Activated T-cell treated with anti-CD3 and anti-CD28 coated beads, Interleukin-2, amount 50 U/mL, for 1 hour (primary cell): Measurements from ENCODE around the gene RFNG.

Experiments used
- DNase-seq: peaks from one replicate; pipeline ENCODE4 v3.0.0-alpha.2; 2020

RFNG gene

DNA sequence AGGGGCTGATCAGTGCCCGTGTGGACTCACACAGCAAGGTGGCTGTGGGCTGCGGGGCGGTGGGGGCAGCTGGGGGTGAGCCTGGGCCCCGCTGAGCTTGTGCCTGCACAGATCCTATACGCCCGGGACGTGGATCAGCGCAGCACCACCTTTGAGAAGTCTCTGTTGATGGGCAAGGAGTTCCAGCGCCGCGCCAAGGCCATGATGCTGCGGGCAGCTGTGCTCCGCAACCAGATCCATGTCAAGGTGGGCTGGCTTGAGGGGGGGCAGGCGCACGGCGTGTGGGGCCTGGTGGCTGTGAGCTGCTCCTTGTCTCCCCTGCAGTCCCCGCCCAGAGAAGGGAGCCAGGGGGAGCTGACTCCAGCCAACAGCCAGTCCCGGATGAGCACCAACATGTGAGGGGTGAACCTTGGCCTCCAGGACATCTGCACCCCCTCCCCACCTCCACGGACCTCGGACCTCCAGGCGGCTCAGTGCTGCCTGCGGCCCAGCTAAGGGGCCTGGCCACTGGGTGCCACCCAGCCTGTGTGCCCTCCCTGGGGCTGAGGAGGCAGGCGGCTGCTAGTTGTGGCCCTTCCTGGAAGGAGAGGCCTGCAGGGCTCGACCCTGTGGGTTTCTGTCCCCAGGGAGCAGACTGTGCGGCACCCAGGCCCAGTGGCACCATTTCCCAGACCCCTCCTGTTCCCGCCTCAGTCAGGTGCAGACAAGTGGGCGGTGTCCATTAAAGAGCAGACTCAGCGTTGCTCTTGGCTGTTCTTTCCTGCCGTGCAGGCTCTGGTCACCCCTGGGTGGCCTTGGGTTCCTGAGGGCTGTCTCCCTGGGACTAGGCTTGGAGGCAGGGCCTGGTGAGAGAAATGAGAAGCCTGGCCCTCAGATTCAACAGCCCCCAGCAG, 5.4 kb upstream of the RFNG start:
- DNase-seq: no peak

DNA sequence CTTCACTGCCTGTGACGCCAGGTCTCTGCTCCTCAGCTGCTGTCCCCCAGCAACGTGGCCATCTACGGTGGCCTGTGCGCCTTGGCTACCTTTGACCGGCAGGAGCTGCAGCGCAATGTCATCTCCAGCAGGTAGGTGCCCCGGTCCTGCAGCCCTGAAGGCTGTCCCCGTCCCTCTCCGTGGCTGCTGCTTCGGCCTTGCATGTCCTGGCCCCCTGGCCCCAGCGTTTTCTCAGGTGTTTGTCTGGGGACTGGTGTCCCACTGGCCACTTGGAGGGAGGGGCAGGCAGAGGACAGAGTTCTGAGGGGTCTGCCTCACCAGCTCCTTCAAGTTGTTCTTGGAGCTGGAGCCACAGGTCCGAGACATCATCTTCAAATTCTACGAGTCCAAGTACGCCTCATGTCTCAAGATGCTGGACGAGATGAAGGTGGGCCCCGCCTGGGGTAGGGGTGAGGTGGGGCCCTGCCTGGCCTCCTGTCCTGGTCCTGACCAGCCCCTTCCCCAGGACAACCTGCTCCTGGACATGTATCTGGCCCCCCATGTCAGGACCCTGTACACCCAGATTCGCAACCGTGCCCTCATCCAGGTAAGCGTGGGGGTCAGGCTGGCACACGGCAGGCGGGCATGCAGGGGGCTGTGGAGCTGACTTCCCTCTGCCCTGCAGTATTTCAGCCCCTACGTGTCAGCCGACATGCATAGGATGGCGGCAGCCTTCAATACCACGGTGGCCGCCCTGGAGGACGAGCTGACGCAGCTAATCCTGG, 4.5 kb upstream of the RFNG start:
- DNase-seq: no peak

DNA sequence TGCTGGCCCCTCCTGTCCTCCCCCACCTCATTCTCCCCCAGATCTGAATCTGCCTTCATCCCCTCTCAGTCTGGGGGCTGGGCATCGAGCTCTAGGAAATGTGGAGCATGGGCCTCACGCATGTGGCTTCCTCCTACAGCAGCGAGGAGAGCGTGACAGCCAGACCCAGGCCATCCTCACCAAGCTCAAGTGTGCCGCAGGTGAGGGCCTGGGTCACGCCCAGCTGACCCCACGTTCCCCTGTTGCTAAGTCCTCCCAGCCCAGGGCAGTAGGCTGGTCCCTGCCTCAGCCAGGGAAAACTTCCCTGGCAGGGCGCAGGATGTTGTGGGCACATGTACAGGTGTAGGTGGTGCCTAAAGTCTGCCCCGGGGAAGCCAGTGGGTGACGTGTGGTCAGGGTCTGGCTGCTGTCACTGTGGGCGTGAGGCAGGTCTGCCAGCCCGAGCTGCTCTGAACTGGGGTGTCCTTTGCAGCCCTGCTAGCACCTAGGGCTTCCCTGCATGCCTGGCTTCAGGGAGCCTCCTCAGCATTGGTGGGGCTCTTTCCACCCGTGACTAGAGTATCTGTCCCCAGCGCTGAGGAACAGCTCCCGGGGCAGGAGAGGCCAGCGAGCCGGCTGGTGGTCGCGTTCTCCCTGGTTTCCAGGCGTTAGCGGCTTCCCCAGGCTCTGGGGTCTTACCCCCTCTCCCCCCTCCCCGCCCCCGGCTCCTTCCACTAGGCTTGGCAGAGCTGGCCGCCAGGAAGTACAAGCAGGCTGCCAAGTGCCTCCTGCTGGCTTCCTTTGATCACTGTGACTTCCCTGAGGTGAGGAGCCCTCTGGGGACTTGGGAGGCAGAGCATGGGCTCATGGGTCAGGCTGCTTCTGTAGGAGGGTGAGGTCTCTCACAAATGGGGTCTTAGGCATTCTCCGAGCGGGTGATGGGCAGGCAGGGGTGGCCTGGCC, 3.7 kb upstream of the RFNG start:
- DNase-seq: no peak

DNA sequence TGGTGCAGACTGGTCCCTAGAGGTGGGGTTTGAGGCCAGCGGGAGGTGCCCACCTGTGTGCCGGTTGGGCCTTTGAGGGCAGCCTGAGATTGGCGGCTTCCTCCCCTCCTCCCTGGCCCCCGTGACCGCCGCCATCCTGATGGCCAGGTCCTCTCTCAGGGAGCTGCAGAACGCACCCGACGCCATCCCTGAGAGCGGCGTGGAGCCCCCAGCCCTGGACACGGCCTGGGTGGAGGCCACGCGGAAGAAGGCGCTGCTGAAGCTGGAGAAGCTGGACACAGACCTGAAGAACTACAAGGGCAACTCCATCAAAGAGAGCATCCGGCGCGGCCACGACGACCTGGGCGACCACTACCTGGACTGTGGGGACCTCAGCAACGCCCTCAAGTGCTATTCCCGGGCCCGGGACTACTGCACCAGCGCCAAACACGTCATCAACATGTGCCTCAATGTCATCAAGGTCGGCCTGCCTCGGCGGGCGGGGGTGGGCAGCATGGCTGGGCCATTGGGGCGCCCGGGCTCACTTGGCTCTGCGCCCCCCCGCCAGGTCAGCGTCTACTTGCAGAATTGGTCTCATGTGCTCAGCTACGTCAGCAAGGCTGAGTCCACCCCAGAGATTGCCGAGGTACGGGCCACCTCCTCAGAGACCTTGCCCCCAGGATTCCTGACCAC, 2.9 kb upstream of the RFNG start:
- DNase-seq: no peak

DNA sequence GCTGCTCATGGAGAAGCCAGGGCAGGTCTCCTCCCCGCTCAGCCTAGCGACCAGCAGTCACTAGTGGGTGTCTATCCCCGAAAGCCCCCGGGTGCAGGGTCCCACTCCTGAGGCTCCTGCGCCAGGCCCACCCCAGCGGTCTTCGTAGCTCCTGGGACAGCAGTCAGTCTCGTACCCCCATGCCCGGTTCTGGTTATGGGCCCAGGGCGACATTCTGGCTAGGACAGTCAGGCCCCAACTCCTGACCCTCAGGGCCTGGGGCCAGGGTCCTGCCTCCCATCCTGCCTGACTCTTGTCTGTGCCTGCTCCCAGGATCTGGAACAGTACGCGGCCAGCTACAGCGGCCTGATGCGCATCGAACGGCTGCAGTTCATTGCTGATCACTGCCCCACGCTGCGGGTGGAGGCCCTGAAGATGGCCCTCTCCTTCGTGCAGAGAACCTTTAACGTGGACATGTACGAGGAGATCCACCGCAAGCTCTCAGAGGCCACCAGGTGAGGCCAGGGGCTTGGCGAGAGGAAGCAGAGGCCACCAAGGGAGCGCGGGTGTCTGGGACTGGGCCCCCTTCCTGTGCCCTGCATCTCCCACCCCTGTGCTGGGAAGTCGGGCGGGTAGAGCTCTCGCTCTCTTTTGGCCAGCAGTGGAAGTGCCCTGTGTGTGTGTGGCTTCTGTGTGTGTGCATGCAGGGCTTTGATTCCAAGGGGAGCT, 2.1 kb upstream of the RFNG start:
- no peak for DNase-seq

DNA sequence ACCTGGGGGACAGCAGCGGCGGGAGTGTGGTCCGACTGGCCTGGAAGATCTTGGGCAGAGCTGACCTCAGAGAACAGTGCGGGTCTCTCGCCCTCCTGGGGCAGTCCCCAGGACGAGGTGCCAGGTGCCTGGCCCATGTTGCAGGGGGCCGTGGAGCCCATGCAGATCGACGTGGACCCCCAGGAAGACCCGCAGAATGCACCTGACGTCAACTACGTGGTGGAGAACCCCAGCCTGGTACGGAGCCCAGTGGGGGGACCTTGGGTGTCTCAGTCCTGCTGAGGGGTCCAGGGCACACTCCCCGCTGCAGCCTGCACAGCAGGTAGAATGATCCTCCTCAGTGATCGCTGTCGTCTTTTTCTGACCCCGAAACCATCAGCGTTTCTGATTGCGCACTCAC, 1.5 kb upstream of the RFNG start:
- no peak for DNase-seq

DNA sequence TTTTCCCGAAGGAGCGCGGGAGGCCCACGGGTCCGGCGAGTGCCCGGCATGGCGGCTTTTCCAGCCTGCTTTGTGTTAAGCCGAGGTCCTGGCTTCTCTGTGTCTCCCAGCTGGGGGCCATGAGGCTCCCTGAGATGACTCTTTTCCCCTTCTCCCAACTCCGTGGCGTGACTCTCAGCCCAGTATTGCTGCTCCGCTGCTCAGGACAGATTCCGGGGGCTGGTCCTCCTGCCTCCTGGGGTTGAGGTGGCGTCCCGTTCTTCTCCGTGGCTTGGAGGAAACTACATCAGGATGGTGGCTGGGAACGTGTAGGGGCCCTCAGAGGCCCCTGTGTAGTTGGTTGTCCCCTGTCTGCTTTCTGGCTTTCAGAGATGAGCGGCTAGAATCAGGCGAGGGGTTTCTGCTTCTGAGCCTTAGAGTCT, 1.0 kb upstream of the RFNG start:
- DNase-seq: no peak

DNA sequence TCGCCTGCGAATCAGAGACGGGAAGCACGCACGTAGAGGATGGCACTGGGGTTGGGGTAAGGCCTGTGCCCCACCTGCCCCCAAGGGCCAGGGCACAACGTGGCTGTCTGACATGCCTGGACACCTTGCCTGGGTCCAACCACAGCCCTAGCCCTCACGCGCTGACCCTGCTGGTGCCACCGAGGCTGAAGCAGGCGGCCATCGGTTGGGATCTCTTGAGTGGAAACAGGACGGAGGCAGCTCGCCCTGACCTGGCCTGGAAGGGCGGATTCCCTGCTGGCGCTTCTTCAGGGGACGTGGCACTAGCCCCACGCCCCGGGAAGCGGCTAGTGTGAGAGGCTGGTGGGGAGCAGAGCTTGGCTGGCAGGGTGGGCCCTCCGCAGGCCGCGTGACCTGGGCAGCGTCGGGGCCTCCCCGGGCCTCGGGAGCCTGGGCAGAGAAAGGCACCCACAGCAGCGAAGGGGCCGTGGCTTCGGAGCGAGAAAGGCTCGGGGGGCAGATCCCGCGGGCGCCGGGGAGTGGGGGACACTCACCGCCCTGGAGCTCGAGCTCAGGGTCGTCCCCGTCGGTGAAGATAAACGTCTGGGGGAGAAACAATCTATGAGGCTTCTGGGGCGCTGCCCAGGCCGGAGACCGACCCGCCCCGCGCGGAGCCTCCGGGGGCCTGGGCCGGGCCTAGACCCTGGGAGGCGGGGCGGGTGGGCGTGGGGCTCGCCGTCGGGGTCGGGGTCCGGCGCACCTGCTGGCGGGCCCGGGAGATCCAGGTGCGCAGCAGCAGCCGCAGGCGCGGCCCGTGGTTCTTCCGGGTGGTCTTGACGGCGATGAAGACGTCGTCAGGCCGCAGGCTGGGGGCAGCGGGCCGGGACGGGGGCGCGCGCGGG, 610 bp downstream of the RFNG start:
- no peak for DNase-seq

DNA sequence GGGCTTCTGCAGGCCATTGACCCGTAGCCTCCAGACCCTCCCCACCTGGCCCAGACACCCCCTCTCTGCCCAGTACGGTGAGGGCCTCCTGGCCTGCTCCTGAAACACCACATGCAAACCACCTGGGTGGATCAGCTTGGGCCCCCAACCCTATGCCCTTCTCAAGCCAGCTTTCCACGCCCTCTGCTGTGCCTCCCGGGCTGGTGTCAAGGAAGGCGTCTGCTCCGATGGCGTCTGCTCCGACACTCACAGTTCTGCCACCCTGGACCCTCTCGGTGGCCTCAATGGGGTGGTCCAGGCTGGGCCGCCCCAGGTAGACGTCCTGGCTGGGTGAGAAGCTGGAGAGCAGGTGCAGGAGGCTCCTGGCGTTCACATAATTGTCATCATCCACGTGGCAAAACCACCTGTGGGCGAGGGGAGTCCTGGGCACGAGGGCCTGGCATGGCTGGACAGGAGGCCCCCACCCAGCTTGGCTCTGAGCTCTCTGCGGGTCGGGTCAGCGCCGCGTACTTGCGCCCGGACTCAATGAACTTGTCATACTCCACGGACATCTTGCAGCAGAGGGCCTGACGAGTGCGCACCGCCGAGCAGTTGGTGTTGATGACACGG, 1.4 kb downstream of the RFNG start:
- DNase-seq: no peak

DNA sequence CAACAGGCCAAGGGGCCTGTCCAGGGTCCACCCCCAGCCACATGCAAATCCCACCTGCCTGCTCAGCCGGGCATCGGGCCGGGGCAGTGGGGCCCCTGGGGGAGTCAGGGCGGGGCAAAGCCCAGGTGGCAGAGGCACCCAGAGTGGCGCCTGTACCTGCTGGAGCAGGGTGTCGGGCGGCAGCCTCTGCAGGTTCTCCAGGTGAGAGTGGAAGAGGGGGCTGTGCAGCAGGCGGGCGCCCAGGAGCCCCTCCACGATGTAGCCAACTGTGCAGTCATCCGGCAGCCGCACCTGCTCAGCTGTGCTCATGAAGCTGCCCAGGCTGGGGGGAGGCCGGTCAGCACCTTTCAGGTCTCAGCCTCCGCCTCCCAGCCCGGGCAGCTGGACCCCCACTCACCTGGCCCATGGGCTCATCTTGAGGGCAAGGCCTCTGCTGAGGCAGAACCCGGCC, 2.1 kb downstream of the RFNG start:
- no peak for DNase-seq

DNA sequence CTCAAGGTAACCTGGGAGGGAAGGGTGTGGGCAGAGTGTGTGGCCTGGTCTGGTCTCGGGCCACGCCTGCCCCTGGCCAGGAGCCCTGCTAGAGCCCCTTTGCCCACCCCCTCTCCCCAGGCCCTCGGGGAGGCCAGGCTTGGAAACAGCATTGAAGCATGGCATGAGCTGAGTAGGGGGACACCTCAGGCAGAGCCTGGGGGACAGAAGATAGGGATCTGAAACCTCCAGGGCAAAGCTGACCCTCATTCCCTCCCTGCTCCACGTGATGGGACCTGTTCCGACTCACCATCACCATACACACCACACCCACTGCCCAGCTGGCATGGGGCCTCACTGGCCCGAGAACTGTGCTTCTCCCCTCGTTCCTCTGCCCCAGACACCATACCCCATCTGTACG, 2.5 kb downstream of the RFNG start:
- DNase-seq: no peak

DNA sequence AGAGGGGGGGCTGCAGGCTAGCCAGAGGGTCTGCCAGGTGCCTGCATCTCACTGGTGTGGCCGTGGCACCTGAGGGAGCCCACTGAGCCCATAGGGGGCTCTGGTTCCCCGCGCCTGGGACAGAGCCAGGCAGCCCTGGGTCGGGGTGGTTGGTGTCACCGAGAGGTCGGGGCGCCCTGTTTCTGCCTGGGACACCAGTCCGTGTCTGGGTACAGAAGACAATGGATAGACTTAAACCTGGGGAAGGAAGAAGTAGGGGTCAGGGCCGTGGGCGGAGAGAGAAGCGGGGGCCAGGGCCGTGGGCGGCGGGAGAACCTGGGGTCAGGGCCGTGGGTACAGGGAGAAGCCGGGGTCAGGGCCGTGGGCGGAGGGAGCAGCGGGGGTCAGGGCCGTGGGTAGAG, 3.0 kb downstream of the RFNG start:
- DNase-seq: no peak

DNA sequence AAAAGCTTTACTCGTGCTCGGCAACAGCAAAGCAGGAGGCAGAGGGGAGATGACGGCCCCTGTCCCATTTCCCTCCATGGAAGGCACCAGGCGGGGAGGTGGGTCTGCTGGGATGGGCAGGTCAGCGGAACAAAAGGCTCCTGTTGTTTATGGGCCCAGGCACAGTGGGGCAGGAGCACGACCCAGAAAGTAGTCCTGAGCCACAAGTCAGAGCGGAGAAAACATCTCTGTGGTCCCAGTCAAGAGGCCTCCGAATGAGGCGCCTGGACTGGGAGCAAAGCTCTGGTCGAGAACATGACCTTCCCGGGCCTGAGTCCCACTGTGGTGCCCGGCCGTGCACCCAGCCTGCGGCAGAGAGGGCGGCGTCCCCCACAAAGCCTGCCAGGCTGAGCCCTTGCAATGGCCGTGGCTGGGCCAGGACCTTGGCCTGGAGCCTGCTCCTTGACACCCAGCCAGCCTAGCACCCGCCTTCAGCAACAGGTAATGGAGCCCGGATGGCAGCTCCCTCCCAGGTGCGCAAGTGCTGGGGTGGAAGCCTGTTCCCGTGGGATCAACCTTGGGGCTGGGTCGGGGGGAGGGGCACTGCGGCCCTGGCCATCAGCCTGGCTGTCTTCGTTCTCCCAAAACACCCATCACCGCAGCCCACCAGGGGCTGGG, 3.6 kb downstream of the RFNG start:
- DNase-seq: no peak

DNA sequence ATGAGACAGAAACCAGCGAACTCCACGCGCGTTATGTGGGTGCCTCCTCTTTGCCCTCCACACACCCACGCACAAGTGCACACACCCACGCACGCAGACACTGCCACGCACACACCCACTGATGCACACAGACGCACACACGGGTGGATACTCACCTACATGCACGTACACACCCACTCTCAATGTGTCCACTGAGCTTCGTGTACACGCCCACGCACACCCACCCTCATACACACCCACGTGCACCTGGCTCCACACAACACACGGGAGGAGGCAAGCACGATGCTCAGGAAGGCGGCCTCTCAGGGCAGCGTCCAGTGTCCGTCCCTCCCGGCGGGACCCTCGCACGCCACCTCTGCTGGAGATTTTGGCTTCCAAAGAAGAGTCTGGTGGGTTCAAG, 4.2 kb downstream of the RFNG start:
- DNase-seq: no peak

DNA sequence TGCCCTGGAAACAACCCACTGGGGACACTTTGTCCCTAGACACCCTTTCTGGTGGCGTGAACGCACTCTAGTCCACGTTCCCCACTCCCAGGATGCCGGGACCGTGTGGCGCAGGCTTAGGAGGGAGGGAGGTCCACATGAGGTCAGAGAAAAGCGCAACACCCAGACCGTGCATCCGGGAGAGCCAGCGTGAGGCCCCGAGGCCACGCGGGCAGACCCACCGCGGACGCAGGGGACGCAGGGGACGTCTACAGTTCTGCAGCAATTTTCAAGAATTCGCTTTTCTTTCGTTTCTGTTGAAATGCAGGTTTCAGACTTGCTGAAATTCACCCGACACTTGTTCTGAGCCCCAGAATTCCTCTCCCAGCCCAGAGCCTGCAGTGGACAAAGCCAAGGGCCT, 4.7 kb downstream of the RFNG start:
- no peak for DNase-seq

DNA sequence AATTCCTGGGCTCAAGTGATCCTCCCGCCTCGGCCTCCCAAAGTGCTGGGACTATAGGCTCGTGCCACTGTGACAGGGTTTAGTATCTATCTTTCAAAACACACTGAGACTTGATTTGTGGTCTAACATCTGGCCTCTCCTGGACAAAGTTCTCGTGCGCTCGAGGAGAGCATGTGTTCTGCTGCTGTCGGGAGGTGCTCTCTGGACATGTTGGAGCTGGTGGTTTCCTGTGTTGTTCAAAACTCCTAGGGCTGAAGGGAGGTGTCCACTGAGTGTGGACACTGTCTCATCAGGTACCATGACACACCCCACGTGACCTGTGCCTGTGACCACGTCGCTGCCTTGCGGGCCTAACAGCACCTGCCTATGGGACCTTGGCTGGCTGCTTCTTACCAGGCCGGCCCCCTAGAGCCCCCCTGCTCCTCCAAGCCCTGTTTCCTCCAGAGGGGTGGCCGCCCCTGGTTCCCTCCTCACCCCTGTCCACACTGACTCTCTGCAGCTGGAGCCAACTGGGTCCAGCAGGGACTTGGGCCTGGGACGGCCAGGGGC, 5.6 kb downstream of the RFNG start:
- no peak for DNase-seq

DNA sequence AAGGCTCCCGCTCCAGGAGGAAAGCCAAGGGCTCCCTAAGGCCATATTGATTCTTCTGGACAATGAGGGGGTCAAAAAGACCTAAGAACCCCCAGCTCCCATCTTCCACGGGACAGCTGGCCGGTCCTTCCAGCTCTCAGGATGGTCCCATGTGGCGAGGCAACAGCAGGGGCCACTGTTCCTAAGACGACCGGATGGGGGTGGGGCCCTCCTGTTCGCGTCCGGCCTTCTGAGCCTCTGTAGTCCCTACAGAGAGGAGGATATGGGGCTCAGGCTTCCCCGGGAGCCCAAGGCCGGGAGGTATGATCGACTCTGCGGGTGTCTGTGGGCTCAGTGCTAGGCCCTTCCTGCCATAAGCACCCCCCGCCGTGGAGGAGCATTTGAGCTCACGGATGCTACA, 8.1 kb downstream of the RFNG start:
- no peak for DNase-seq

DNA sequence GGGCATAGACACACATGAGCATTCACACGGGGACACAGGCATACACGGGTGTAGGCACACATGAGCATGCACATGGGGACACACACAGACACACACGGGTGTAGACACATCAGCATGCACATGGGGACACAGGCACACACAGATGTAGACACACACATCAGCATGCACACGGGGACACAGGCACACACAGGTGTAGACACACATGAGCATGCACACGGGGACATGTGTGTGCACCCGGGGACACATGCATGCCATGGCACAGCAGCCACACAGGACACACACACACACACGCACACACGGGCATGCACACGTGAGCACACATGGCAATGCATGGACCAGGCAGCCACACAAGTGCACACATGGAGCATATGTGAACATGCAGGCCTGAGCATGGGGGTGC, 9.0 kb downstream of the RFNG start:
- no peak for DNase-seq

DNA sequence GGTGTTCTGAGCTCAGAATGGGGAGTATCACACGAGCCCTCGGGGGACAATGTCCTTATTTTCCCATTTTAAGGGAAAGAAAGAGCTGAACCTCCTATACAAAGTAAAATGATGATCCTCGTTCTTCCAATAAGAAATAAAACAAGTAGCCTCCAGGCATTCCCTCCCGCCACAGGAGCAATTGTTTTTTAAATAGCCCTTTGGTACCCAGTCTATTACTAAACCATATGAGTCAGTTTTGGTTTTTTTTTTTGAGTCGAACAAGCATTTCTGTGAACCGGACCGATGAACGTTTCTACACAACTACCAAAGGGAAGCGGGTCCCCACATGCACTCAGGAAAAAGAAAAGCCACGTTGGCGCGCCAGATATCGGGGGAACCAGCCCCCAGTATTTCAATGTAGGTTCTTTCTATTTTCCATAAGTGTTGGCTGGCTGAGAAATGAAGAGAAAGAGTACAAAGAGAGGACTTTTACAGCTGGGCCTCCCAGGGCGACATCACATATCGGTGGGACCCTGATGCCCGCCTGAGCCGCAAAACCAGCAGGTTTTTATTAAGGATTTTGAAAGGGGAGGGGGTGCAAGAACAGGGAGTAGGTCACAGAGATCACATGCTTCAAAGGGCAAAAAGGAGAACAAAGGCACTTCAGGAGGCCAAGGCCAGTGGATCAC, 10.3 kb downstream of the RFNG start:
- DNase-seq: no peak
